Kidney tubule cell (primary cell): ENCODE measurements around the gene SLC6A7.
A peak's percentile ranks its signal among the peaks of the same experiment; 100 is the strongest.

ENCODE experiments used
- DNase-seq: peaks from one replicate; pipeline ENCODE4 v3.0.0-alpha.2; 2018; ENCODE audit warnings: low spot score

The SLC6A7 gene

DNA sequence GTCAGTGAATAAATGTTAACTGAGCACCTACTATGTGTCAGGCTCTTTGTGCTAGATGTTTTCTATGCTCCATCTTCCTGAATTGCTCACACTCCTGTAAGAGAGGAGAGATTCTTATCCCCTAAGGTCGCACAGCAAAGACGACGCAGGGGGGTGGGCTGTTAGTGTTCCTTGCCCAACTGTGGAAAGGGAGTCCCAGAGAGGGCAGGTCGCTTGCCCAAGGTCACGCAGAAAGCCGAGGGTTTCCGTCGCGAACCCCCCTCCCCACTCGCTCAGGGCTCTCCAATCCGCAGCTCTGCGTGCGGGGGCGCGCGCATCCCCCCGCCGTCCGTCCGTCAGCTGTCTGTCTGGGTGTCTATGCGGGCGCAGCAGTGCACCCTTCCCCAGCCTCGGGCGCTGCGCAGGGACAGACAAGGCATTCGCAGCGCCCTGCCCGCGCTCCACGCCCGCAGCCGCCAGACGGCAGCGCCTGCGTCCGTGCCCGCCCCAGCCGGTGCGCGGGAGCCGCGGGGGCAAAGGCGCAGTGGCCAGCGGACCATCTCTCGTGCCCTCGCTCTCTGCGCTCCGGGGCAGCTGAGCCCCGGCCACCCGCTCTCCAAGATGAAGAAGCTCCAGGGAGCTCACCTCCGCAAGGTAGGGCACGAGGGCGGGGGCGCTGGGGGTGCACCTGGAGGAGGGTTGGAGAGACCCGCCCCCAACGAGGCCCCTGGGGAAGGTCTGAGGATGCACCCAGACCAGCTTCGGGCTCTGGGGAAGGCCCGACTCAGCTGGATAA, at the start of gene SLC6A7:
SLC6A7 (plus strand) TSS at position 335 of the 775 bp plus-strand sequence; CDS start at position 601, 266 bp downstream.
- DNase-seq: no peak

DNA sequence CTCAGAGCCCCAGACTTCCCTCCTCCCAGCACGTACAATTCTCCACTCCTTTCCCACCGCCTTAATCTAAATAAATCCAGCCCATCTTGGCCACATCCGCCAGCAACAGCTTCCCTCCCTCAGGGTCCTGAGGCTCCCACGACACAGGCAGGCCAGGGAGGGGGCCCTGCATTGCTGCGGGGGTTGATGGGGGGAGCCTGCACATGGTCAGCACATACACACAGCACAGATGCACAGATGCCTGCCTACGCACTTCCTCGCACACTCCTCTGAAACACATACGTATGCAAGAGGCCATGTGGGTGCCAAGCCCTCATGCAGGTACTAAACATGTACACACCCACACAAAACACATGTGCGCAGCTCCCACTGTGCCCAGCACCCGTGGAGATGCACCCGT, 49.0 kb upstream of the SLC6A7 start:
- no peak for DNase-seq

DNA sequence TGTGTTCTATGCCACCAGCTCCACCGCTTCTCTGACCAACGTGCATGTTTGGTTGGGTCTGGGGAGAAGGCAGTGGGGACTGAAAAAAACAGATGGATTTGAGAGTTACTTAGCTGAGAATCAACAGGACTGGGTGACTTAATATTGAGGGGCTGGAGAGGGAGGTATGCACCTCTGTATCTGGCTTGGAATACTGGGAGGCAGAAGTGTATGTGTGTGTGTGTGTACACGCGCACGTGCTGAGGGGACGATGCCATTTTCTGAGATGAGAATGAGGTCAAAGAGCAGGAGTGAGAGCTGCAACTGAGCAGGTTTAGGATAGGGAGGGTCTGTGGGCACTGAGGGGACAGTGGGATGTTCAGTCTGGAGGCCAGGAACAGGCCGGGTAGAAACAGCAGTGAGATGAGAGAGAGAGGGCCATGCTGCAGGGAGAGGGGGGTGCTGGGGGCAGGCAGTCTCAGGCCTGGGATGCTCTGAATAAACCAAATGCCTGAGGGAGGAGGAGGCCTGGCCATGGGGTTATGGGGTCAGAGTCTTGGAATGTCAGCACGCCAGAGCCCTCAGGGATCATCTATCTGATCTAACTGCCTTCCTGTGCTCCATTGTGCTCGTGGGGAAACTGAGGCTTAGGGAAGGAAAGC, 48.2 kb upstream of the SLC6A7 start:
- DNase-seq: peak; percentile 45

DNA sequence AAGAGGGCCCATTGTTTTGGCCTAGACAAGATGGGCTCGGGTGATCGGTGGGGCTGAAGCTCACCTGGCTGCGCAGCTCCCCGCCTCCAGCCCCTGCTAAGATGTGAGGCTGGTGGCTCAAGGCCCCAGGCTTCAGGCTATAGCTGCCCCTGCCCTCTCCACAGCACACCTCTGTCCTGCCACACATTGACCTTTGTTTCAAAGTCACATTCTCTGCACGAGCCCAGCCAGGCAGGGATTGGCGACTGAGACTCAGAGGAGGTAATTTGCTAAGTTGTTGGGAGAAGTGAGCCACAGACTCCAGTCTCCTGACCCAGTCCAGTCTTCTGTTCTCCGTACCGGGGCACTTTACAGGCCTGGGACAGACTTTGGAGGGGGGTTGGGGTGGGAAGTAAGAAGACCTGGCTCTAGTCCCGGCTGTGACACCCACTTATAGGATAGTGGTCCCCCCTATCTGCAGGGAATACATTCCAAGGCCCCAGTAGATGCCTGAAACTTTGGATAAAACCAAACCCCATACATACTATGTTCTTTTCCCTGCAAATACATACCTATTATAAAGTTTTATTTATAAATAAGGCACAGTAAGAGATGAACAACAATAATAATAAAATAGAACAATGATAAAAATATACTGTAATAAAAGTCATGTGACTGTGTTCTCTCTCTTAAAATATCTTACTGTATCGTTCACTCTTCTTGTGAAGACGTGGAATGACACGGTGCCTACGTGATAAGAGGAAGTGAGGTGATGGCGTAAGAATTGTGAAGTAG, 47.5 kb upstream of the SLC6A7 start:
- DNase-seq: peak; percentile 13

DNA sequence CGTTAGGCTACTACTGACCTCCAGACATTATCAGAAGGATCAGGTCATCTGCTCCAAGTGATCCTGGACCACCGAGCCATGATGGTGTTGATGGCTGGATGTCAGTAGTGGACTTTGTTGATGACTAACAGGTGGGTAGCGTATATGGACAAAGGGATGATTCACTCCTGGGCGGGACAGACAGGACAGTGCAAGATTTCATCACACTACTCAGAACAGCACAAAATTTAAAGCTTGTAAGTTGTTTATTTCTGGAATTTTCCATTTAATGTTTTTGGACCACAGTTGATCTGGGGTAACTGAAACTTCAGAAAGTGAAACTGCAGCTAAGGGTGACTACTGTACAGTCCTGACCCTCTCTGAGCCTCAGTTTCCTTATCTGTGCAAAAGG, 46.9 kb upstream of the SLC6A7 start:
- peak; percentile 76 for DNase-seq

DNA sequence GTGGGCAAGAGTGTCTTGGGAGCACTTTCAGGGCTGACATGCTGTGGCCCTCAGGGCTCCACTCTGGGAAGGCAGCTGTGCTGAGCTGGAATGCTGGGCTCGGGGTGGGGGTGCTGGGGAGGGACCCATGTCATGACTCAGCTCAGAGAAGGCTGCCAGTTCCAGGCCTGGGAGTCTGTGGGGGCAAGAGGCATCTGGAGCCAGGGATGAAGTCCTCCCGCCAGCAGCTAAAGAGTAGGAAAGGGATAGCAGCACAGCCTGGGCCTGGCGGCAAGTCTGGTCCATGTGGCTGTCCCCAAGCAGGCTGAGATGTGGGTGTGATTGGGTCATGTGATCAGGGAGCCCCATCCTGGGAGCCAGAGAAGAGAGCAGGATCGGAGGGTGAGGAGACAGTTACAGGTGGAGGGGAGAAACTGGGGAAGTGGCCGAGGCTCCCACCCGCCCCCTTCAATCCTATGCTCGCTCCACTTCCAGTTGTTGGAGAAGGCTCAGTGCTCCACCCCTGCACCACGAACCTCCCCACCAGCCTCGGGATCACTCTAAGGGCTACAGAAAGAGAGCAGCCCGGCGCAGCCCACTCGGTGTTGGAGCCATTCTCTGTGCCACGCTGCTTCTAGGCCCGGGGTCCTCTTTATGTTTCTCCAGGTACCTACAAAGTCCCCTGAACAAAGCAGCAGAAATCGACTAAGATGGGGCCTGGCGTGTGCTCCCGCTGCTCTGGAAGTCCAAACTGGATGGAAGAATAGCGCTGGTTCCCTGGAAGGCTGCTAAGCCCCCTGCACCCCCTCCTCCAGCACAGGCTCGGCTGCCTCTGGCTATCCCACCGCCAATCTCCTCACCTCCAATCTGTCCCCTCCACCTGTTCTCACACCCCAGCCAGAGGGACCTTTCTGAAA, 46.3 kb upstream of the SLC6A7 start:
- peak; percentile 69 for DNase-seq

DNA sequence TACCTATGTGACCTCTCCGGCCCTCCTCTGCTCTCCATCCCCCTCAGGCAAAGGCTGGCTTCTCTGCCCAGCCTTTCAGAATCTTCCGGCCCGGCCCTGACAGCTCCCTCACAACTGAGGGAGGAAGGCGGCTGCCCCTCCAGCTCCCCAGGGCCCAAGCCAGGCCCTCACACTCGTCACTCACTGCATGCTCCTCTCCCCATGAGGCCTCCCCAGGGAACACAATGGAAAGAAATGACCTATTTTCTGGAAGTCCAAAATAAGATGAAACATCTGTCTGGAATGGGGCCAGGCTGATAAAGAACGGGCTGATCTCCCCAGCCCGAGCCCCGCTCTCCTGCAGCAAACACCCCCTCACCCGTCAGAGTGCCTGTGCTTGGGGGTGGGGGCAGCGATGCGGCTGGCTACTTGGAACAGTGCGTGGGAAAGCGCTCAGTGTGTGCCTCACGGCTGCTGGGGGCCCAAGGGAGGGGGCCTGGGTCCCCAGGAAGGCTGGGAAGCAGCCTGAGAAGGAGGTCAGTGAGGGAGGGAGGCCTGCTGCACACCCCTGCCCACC, 45.5 kb upstream of the SLC6A7 start:
- no peak for DNase-seq

DNA sequence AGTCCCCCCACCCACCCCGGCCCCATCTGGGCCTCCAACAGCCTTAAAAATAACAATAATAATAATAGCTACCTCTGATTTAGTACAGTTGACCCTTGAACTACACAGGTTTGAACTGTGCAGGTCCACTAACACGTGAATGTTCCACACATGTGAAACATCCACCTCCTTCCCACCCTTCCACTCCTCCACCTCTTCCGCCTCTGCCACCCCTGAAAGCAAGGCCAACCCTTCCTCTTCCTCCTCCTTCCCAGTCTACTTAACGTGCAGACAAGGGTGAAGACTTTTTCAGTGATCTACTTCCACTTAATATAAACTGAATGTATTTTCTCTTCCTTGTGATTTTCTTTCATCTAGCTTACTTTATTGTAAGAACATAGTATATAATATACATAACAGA, 45.0 kb upstream of the SLC6A7 start:
- no peak for DNase-seq

DNA sequence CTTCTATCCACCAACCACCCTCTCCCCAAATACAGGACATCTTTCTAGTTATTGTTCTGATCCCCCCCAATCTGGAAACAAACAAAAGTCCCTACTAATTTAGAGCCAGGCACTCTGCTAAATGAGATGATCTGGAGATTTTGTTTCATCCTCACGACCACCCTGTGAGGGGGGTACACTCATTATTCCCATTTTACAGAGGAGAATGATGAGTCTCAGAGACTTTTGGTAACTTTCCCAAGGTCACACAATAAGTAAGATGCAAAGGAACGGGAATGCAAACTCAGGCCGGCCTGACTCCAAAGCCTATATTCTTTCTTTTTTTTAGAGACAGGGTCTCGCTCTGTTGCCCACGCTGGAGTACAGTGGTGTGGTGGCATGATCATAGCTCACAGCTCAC, 43.6 kb upstream of the SLC6A7 start:
- no peak for DNase-seq

DNA sequence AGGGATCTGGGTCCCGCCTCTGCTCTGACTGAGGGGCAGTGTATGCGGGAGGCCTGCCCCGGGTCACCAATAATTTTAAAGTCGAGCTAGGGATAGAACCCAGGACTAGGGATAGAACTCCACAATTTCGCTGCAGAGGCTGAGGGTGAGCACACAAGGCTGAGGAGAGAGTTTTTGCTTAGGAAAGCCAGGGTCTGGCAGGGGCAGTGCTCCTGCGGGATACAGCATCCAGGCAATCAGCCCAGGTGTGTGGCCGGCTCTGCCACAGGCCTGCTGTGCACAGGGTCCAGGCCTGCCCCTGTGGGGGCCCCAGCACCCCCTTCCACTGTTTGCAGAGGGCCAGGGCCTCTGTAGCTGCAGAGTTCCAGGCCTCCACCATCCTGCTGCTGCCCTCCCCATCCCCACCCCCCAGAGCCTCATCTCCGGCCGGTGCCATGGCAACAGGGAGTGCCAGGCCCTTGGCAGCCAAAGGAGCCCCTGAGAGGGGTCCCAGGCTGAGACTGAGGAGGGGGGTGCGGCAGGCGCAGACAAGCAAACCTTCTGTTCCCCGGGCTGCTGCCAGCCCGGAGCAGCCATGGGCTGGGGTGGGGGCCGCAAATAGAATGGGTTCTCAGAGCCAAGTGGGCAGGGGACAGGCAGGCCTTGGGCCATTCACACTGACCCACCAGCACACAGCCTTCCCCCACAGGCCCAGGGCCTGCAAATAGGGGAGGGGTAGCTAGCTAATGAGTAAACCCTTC, 42.8 kb upstream of the SLC6A7 start:
- no peak for DNase-seq

DNA sequence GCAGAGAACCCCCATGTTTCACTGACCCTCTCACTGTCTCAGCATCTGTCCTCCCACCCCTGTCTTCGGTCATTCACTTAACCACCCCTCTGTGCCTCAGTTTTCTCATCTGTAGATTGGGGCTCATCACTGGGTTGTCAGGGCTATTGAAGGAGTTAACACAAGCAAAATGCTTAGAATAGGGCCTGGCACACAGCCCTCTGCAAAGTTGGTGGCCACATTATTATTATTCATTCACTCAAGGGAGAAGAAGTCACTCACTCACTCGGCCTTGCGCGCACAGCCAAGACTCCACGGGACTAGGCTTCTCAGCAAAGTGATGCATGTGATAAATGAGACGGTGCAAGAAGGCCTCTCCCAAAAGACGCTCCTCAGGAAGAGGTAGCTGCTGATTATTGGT, 42.2 kb upstream of the SLC6A7 start:
- no peak for DNase-seq

DNA sequence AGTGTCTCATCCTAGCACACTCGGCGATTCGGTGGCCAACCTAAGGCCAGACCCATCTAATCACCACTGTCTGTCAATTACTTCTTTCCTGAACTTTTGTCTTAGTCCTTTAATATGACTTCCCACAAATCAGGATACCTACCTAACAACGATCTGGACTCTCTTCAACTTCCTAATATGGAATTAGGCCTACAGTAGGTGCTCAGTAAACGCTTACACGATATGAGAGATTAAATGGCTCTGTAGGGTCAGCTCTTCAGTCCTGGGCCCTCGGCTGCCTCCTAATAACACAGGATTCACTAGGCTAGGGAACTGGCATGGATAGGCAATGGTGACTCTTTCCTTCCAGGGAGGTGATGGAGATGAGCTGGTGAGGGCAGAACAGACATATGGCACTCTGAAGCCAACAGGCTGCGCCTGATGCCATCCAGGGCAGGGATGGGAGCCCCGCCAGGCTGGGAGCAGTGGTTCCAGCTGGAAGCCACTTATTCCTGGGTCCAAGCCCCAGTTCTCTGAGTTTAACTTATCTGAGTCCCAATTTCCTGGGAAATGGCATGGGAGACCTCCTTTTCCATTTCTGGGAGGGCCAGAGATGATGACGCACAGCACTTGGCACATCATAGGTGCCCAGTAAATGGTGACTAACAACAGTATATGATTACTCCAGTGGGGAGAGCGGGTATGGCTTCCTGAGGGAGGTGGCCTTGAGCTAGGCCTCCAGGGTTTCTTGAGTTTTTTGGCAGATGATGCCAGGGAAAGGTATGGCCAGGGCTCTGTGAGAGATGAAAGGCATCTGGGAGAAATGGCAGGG, 41.5 kb upstream of the SLC6A7 start:
- no peak for DNase-seq

DNA sequence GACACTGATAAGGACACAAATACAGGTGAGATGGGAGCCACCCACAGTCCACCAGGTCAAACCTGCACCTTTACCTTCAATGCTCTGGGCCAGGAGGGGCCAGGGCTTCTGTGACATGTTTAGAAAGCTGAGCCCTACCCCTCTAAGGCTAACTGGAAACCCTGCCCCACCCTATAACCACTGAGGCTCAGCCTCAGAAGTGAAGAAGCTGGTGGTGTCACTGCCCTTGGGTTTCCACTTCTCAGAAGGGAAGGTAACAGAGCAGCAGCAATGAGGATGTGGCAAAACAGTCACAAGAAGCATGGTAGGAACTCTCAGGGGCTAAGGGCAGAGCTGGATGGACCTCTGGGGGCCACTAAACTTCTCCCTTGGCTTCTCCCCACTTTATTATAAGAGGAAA, 40.2 kb upstream of the SLC6A7 start:
- DNase-seq: no peak

DNA sequence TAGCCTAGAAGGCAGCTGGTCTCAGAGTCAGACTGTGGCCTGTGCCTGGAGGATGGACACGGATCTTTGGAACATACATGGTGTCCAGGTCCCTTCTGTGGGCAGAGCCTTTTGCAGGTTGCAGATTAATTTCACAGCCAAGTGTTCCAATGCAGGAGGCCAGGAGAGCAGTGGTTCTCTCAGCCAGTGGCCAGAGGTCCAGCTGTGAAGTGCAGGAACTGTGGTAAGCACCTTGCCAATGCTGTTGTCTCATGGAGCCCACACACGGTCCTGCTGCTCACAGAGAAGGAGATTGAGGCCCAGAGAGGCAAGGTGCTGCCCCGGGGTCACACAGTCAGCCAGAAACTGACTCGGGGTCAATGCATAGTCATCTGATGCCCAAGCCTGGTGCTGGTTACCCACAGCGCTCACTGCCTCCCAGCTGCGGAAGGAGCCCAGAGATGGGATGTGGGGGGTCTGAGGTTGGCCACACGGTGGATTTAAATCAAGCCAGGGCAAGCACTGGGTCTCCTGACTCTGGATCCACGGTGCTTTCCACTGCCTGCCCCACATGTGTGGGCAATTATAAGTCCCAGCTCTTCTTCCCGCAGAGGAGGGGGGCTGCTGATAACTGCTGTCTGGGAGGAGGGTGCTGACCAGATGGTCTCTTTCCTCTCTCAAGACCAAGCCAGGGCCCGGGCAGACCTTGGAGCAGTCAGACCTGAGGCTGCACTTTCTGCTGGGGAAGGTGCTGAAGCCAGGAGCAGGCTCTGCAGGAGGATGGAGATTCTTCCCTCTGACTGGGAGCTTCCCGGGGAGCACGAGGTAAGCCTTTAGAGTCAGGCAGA, 37.0 kb upstream of the SLC6A7 start:
- no peak for DNase-seq

DNA sequence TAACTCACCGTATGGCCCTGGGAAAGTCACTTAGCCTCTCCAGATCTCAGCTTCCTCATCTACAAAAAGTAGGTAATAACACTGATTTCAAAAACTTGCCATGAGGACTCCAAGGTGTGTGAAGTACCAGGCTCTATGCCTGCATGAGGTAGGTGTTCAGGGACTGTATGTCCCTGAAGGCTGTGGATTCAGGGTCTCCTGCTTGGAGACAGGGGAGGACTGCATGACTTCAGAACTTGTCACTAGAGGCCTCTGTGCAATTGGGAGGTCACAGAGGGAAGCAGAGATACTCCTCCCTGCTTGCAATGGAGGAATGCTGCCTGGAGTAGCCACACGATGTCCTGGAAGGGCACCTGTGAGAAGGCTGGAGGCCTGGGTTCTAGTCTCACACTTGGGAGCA, 36.4 kb upstream of the SLC6A7 start:
- no peak for DNase-seq

DNA sequence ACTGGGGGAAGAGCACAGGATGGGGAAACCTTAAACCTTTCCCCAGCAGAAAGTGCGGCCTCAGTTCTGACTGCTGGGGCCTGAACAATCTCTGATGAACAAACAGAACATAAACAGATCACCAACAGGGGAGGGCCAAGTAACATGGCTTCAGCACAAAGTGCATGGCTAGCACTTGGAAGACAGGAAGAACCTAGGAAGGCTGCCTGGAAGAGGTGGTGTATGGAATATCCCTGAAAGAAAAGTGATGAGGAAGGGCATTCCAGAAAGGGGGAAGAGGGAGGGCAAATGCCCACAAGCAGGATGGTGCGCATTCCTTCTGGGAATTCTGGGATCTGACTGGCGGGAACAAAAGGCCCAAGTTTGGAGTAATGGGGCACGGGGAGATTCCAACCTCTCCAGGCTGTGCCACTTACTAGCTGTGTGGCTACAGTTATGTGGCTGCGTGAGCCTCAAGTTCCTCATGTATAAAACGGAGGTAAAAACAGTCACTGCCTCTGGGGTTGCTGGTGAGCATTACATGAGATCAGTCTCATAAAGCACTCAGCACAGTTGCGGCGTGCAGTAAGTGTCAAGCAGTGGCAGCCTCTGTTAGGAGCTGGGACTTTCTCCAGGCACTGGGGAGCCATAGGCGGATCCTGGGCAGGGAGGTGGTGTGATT, 35.8 kb upstream of the SLC6A7 start:
- no peak for DNase-seq

DNA sequence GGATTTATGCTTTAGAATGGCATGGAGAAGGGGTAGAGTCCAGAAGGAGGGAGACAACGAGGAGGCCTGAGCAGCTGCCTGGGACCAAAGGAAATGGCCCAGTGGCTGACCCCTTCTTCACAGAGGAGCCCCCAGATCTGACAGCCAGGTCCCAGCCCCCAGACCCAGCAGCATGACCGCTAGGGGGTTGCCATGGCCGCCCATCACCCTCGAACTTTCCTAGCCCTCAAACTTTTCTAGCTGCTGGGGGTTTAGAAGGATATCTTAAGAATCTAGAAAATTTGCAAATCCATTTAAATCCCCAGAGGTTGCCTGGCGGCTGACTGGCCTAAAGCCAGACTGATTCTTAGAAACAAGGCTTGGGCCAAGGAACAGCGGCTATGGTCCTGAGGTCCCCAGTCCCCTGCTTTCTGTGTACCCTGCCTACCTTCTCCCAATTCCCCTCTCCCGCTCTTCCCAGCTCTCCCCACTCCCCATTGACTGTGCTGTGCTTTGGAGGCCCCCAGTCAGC, 35.2 kb upstream of the SLC6A7 start:
- DNase-seq: no peak

DNA sequence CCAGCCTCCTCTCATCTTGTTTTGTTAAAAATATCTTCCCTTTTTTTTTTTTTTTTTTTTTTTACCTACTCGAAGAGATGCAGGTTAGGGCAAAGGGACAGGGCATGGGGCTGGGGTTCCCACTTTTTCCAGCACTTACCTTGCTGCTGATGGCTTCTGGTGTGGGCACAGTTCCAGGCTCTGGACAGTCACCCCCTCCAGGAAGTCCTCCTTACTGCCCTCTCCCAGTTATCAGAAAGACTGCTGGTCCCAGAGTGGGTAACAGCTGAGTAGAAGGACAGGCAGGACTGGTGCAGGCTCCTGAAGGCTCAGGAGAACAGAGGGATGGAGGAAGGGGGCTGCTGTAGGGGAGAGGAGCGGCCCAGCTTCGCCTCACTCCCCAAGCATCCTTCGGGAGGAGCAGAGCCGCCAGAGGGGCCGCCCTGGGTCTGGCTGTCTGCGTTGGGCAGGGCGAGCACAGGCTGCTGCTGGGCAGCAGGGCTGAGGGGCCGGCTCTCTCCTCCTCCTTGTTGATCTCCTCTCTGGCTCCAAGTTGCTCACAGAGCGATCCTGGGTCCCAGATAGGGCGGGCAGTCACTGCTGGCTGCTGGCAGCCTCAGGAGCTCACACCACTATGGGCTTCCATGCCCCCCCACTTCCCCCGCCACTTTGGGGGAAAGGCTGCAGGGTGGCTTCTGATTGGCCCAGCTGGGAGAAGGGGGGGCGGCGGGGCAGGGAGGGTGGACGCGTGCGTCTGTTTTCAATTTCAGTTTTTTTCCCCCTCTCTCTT, 34.4 kb upstream of the SLC6A7 start, which contains the start of gene PDGFRB:
PDGFRB (minus strand) TSS at position 588 of the 769 bp plus-strand sequence. CDS start 18,798 bp downstream, outside the sequence.
- DNase-seq: no peak
